Endothelial cell of umbilical vein (primary cell): ENCODE results near the gene ARHGEF40.

Experiments
- CTCF ChIP-seq, 2 donors: IDR thresholded peaks; 1 replicate in 1 of 2; 2 replicates in 1 of 2; pipeline ENCODE4 v1.5.1; 2011; ENCODE audit warnings: low read length in 2 of 2, mild to moderate bottlenecking in 2 of 2, moderate library complexity in 2 of 2, control low read depth in 1 of 2, inconsistent platforms in 1 of 2, low read depth in 1 of 2; ENCODE audit not compliant: insufficient read depth in 1 of 2; ENCODE audit errors: extremely low read depth in 1 of 2
- EZH2 ChIP-seq: IDR thresholded peaks from 2 replicates; pipeline ENCODE4 v1.6.1; 2012; ENCODE audit warnings: borderline replicate concordance, low read depth, mild to moderate bottlenecking, moderate library complexity, low read length, inconsistent platforms; ENCODE audit not compliant: severe bottlenecking
- FOS ChIP-seq: IDR thresholded peaks from 2 replicates; pipeline ENCODE4 v1.6.1; 2011; ENCODE audit warnings: mild to moderate bottlenecking, low read length, moderate library complexity, borderline replicate concordance; ENCODE audit not compliant: insufficient read depth
- GATA2 ChIP-seq: IDR thresholded peaks from 2 replicates; pipeline ENCODE4 v1.7.0; 2011; ENCODE audit warnings: low read depth, mild to moderate bottlenecking, moderate library complexity, mixed read lengths, low read length; ENCODE audit not compliant: insufficient read length, insufficient read depth
- JUN ChIP-seq: IDR thresholded peaks from 2 replicates; pipeline ENCODE4 v1.6.1; 2011; ENCODE audit warnings: borderline replicate concordance, low read depth; ENCODE audit not compliant: insufficient read length, insufficient read depth
- MAX ChIP-seq: IDR thresholded peaks from 2 replicates; pipeline ENCODE4 v1.6.1; 2011; ENCODE audit not compliant: insufficient read depth, insufficient read length
- POLR2A ChIP-seq: IDR thresholded peaks from 2 replicates; pipeline ENCODE4 v1.6.1; 2012; ENCODE audit warnings: low read depth, mild to moderate bottlenecking, control low read depth, low read length

GRCh38 chr14:21123429-21123828, 53.3 kb downstream of the ARHGEF40 start:
- no peak for TF ChIP-seq CTCF (IDR thresholded peaks at IDR 0.05; ENCODE audit: extremely low read depth in 1 of 2, insufficient read depth in 1 of 2, low read depth in 1 of 2, low read length in 2 of 2)
- no peak for TF ChIP-seq EZH2
- no peak for TF ChIP-seq MAX
- no peak for TF ChIP-seq GATA2
- TF ChIP-seq POLR2A: no peak
- no peak for TF ChIP-seq JUN
- TF ChIP-seq FOS: no peak
